ENCODE measurements around the gene ACHE.

ACHE gene

GRCh38 chr7:100896732-100897608 is 1.3 kb upstream of the ACHE start:
- DNase-seq (ENCODE audit: low read depth), result no peak

GRCh38 chr7:100895956-100896731 is 456 bp upstream of the ACHE start:
- no peak for DNase-seq (ENCODE audit: low read depth)

GRCh38 chr7:100894860-100895700 is 608 bp downstream of the ACHE start:
- no peak for DNase-seq (ENCODE audit: low read depth)

- no peak for DNase-seq (ENCODE audit: low read depth)
Measured at GRCh38 chr7:100893910-100894721, 1.6 kb downstream of the ACHE start.

- no peak for DNase-seq (ENCODE audit: low read depth)
Measured at GRCh38 chr7:100893318-100893895, 2.3 kb downstream of the ACHE start.

GRCh38 chr7:100892364-100893317 is 3.0 kb downstream of the ACHE start:
- no peak for DNase-seq (ENCODE audit: low read depth)

GRCh38 chr7:100891568-100892247 is 4.0 kb downstream of the ACHE start:
- no peak for DNase-seq (ENCODE audit: low read depth)

- no peak for DNase-seq (ENCODE audit: low read depth)
Measured at GRCh38 chr7:100890653-100891567, 4.8 kb downstream of the ACHE start.

GRCh38 chr7:100888988-100889750 is 6.5 kb downstream of the ACHE start, which contains the start of gene UFSP1:
Gene UFSP1 (minus strand): TSS chr7:100889715. CDS start chr7:100889271, 444 bp downstream.
- DNase-seq (ENCODE audit: low read depth), result no peak

- DNase-seq (ENCODE audit: low read depth), result no peak
Measured at GRCh38 chr7:100888291-100888987, 7.2 kb downstream of the ACHE start.

- peak; percentile 33 for DNase-seq (ENCODE audit: low read depth)
Measured at GRCh38 chr7:100887516-100888290, 8.0 kb downstream of the ACHE start.

- no peak for DNase-seq (ENCODE audit: low read depth)
Measured at GRCh38 chr7:100886936-100887515, 8.7 kb downstream of the ACHE start.

- no peak for DNase-seq (ENCODE audit: low read depth)
Measured at GRCh38 chr7:100886142-100886935, 9.3 kb downstream of the ACHE start.

GRCh38 chr7:100885440-100886141 is 10.1 kb downstream of the ACHE start:
- no peak for DNase-seq (ENCODE audit: low read depth)
